GM18508 (cell line): Measurements from ENCODE around the gene GSS.

Experiments
- ATAC-seq: cut with Tn5 transposase; IDR thresholded peaks from one replicate; pipeline ENCODE4 v1.9.1; 2021; ENCODE audit warnings: moderate number of reproducible peaks; ENCODE audit not compliant: insufficient read depth, unreplicated experiment

Gene GSS

GRCh38 chr20:34949120-34949519 lies 6.5 kb downstream of the GSS start:
- no peak for ATAC-seq

GRCh38 chr20:34948030-34948429 lies 7.6 kb downstream of the GSS start:
- no peak for ATAC-seq

- no peak for ATAC-seq
Measured at GRCh38 chr20:34947336-34947735, 8.3 kb downstream of the GSS start.

GRCh38 chr20:34946661-34947060 lies 8.9 kb downstream of the GSS start:
- no peak for ATAC-seq

GRCh38 chr20:34945315-34946077 lies 10.1 kb downstream of the GSS start:
- no peak for ATAC-seq

GRCh38 chr20:34943808-34944567 lies 11.6 kb downstream of the GSS start:
- ATAC-seq = no peak

- no peak for ATAC-seq
Measured at GRCh38 chr20:34942301-34942700, 13.3 kb downstream of the GSS start.

GRCh38 chr20:34941226-34941625 lies 14.4 kb downstream of the GSS start:
- no peak for ATAC-seq

- ATAC-seq = no peak
Measured at GRCh38 chr20:34940081-34940481, 15.5 kb downstream of the GSS start.

- ATAC-seq = no peak
Measured at GRCh38 chr20:34938466-34939163, 17.0 kb downstream of the GSS start.

- no peak for ATAC-seq
Measured at GRCh38 chr20:34931771-34932170, 23.8 kb downstream of the GSS start.

GRCh38 chr20:34928411-34928810 lies 27.2 kb downstream of the GSS start:
- ATAC-seq = no peak

- no peak for ATAC-seq
Measured at GRCh38 chr20:34927736-34928135, 27.9 kb downstream of the GSS start.

GRCh38 chr20:34926581-34926980 lies 29.0 kb downstream of the GSS start:
- no peak for ATAC-seq

GRCh38 chr20:34925981-34926380 lies 29.6 kb downstream of the GSS start:
- no peak for ATAC-seq

GRCh38 chr20:34925341-34925740 lies 30.3 kb downstream of the GSS start:
- ATAC-seq = no peak

GRCh38 chr20:34923414-34923813 lies 32.2 kb downstream of the GSS start:
- no peak for ATAC-seq

- ATAC-seq = no peak
Measured at GRCh38 chr20:34922654-34923381, 32.8 kb downstream of the GSS start.

- ATAC-seq = no peak
Measured at GRCh38 chr20:34921436-34921835, 34.2 kb downstream of the GSS start.

GRCh38 chr20:34920055-34920454 lies 35.6 kb downstream of the GSS start:
- no peak for ATAC-seq
